ENCODE results near the gene ANTXR2.

- TF ChIP-seq POLR2A (IDR thresholded peaks at IDR 0.05) = no peak
- TF ChIP-seq EP300 (IDR thresholded peaks at IDR 0.05) = no peak
- TF ChIP-seq, protein P1, sequence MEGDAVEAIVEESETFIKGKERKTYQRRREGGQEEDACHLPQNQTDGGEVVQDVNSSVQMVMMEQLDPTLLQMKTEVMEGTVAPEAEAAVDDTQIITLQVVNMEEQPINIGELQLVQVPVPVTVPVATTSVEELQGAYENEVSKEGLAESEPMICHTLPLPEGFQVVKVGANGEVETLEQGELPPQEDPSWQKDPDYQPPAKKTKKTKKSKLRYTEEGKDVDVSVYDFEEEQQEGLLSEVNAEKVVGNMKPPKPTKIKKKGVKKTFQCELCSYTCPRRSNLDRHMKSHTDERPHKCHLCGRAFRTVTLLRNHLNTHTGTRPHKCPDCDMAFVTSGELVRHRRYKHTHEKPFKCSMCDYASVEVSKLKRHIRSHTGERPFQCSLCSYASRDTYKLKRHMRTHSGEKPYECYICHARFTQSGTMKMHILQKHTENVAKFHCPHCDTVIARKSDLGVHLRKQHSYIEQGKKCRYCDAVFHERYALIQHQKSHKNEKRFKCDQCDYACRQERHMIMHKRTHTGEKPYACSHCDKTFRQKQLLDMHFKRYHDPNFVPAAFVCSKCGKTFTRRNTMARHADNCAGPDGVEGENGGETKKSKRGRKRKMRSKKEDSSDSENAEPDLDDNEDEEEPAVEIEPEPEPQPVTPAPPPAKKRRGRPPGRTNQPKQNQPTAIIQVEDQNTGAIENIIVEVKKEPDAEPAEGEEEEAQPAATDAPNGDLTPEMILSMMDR (IDR thresholded peaks at IDR 0.05) = no peak
Observed at GRCh38 chr4:80022282-80022681, 50.7 kb downstream of the ANTXR2 start.
